Hematopoietic multipotent progenitor cell (in vitro differentiated cells): Measurements from ENCODE around the gene COQ9. TPM values are rescaled to one million over a fixed set of nuclear protein-coding genes. Genes with fewer than 3 reads are reported as not detected.
"Not testable (repeated sequence)": the region's sequence is repeated elsewhere in the genome, so short reads cannot be mapped to it uniquely, and the experiment has no call there.

ENCODE experiments used
- DNase-seq, 3 donors: peaks; one replicate each; pipeline ENCODE4 v3.0.0-alpha.2; 2011 to 2015; ENCODE audit warnings: low read depth in 2 of 3, low spot score in 2 of 3
- total RNA-seq: library from RNA; depleted of rRNA; stranded (reverse); fragments of >200 nt; gene quantifications from one replicate; pipeline ENCODE4 v1.2.3, GENCODE V29; 2012

Gene COQ9
- total RNA-seq, 1 donor: 52.0 TPM

GRCh38 chr16:57426356-57426755 is 20.9 kb upstream of the COQ9 start:
- DNase-seq: no peak

DNA sequence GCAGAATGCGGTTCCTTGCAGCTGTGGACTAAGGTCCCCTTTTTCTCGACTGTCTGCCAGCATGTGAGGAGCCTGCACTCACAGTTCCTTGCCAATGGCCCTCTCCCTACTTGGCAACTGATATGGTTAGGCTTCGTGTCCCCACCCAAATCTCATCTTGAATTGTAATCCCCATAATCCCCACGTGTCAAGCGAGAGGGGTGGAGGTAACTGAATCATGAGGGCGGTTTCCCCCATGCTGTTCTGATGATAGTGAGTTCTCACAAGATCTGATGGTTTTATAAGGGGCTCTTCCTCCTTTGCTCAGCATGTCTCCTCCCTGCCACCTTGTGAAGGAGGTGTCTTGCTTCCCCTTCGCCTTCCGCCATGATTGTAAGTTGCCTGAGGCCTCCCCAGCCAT is 20.0 kb upstream of the COQ9 start:
- no peak for DNase-seq

- DNase-seq: no peak
These were observed 19.5 kb upstream of the COQ9 start for GRCh38 chr16:57427824-57428223.

- no peak for DNase-seq
These were observed 16.3 kb upstream of the COQ9 start for GRCh38 chr16:57430955-57431354.

GRCh38 chr16:57432505-57432904 is 14.8 kb upstream of the COQ9 start:
- DNase-seq: no peak

GRCh38 chr16:57432989-57433388 is 14.3 kb upstream of the COQ9 start:
- no peak for DNase-seq

GRCh38 chr16:57434003-57434402 is 13.3 kb upstream of the COQ9 start:
- DNase-seq: no peak

DNA sequence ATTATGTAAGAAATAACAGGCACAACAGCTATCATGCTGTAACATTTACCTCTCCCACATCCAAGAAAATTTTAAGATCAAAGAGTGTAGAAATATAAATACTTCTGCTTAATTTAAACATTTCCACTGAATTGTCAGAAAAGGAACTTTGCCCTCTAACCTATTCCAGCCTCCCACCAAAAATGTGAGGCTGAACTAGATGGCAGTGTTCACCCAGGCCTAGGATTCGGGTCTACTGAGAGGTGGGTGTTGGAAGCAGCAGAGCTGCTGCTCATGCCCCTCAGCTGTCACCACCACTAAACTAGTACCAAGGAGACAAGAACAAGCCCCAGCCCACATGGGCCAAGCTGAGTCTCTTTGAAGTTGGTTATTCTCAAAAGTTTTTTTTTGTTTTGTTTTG is 11.4 kb upstream of the COQ9 start:
- DNase-seq: no peak

- DNase-seq: not testable (repeated sequence)
These were observed 7.3 kb upstream of the COQ9 start for GRCh38 chr16:57439947-57440346.

- DNase-seq: not testable (repeated sequence)
These were observed 6.7 kb upstream of the COQ9 start for GRCh38 chr16:57440551-57440950.

GRCh38 chr16:57444711-57445110 is 2.6 kb upstream of the COQ9 start:
- no peak for DNase-seq

- no peak for DNase-seq
These were observed 1.8 kb upstream of the COQ9 start for GRCh38 chr16:57445510-57445909.

GRCh38 chr16:57446531-57447185 is 621 bp upstream of the COQ9 start:
- DNase-seq: peak; percentile 14 to 37 (median 24)

GRCh38 chr16:57452021-57452420 is 4.7 kb downstream of the COQ9 start:
- no peak for DNase-seq

DNA sequence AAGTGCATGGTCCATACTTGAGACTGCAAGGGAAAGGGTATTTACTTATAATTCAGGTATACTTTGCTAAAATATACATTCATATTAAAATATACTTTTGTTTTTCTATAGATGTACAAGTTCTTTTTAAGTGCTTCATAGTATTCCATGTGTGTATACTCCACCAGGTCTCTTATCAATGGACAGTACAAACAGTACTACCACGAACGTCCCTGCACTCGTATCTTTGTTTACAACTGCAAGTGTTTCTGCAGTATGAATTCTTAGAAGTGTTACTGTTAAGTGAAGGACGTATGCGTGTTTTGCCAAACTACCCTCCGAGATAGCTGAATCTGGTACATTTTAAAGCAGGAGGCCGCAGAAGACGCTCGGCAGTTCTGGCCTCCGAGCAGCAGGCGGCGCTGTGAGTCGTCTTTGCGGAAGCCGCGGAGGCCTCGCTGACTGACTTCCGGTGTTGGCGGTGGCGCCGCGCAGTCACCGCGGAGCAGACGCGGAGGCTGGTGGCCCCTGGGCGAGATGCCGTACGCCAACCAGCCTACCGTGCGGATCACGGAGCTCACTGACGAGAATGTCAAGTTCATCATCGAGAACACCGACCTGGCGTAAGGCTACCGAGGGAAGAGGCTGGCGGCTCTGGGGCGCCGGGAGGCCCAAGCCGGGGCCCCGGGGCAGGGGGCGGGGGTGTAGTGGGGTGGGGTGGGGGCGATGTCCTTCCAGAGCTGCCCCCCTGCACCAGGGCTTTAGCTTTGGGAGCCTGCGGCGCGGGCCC is 15.1 kb downstream of the COQ9 start, which contains the start of gene POLR2C:
TSS of gene POLR2C (plus strand) at position 471 of the 769 bp plus-strand sequence. CDS start at position 517, 46 bp downstream.
- peak; percentile 88 to 92 (median 91) for DNase-seq

DNA sequence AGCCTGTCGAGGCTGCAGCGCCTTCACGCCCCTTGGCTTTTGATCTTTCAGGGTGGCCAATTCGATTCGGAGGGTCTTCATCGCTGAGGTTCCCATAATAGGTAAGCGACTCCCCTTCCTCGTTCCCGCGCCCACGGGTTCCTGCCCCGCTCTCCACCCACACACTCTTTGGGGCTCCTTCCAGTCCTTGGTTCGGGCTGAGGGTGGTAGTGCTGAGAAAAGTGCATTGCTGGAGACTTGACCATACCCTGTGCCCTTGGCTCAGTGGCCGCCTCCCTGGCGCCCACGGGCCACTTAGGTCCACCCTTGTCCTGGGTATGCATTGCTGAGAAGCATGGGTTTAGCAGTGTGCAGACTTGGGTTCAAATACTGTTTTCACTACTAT is 15.7 kb downstream of the COQ9 start:
- no peak for DNase-seq

- DNase-seq: no peak
These were observed 17.2 kb downstream of the COQ9 start for GRCh38 chr16:57464523-57464922.

DNA sequence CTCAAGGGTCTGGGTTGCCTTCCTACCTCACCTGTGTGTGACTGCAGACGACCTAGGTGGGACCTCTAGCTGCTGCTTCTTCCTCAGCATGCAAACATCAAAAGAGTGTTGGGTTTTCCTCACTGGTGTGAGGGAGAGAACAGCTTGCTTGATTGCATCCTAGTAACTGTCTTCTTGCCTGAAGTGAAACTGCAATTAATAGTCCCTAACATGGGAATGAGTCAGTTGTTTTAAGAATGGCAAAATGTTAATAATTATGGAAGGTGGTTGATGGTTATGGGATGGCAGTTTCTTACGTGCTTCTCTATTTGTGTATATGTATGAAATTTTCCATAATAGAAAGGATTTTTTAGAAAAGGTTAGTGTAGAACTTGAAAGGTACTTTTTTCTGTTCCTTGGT is 21.1 kb downstream of the COQ9 start:
- DNase-seq: no peak

GRCh38 chr16:57469046-57469445 is 21.8 kb downstream of the COQ9 start:
- no peak for DNase-seq

DNA sequence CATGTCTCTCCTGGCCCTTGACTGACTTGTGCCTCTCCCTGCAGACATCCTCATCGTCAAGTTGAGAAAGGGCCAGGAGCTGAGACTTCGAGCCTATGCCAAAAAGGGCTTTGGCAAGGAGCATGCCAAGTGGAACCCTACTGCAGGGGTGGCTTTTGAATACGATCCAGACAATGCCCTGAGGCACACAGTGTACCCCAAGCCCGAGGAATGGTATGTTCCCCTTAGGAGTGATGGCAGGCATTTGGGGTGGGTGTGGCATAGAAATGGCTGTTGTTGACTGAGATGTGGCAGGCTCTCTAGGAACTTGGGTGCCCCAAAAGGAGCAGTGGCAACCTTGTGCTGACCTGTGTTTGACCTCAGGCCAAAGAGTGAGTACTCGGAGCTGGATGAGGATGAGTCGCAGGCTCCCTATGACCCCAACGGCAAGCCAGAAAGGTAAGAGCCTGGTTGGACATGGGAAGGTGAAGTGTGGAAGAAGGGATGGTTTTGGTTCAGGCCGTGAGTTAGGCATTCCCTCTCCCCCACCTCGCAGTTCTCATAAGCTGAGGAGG is 22.7 kb downstream of the COQ9 start:
- DNase-seq: no peak

DNA sequence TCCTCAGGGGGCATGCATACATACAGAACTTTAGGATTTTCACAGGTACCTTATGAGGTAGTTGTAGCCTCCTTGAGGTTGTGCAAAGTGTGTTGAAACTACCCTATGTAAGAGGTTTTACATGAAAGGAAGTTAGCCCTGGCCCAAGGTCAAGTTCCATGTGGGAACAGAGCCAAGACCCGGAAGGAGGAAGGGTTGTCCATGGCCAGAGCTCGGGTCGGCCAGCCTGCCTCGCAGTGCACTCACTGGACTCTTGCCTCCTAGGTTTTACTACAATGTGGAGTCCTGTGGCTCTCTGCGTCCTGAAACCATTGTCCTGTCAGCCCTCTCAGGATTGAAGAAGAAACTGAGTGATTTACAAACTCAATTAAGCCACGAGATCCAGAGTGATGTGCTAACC is 23.4 kb downstream of the COQ9 start:
- DNase-seq: no peak

DNA sequence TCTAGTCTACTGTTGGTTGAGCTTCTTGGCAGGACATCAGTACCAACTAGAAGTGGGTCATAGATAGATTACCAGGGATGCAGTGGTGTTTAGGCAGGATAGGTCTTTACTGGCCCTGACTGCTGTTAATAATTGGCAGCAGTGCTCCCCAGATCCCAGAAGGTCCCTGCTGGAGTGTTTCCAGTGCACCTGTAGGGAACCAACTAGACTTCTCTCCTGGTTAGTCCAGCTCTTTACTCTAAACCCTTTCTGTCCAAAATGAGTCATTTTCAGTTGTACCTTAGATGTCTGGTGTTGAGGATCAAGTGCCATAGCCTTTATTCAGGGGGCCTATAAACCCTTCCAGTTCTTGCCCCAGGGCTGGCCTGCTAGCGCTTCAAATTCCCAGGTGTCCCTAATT is 23.9 kb downstream of the COQ9 start:
- no peak for DNase-seq
